Activated B cell treated with CpG ODN at 0.5 μM for 24 hours (primary cell): ENCODE measurements around the gene ATE1. TPM values are rescaled to one million over a fixed set of nuclear protein-coding genes. Genes with fewer than 3 reads are reported as not detected.

Source experiments
- ATAC-seq: fragments of 200-7000 bp; cut with Tn5 transposase; one replicate; pipeline ENCODE4 v1.10.0; 2021; ENCODE audit warnings: low read depth, mild to moderate bottlenecking, moderate library complexity
- CTCF ChIA-PET: fragments of 350-600 bp; sonication (Branson Sonifier 250); formaldehyde crosslinking; loops from one replicate; lab custom pipeline; 2021; ENCODE audit warnings: antibody characterized with exemption; lab: Charles Lee
- POLR2A ChIA-PET: fragments of 350-600 bp; sonication (Branson Sonifier 250); formaldehyde crosslinking; loops from one replicate; lab custom pipeline; 2021; ENCODE audit warnings: antibody characterized with exemption; lab: Charles Lee
- DNase-seq: peaks from one replicate; pipeline ENCODE4 v3.0.0; 2022
- H3K27ac Mint-ChIP-seq: one replicate; pipeline ENCODE4 v1.8.0; 2020; ENCODE audit warnings: mixed read lengths
- H3K27me3 Mint-ChIP-seq: one replicate; pipeline ENCODE4 v1.8.0; 2021; ENCODE audit warnings: mixed read lengths
- H3K36me3 Mint-ChIP-seq: one replicate; pipeline ENCODE4 v1.8.0; 2021; ENCODE audit warnings: low read depth, mixed read lengths
- H3K4me1 Mint-ChIP-seq: one replicate; pipeline ENCODE4 v1.8.0; 2021; ENCODE audit warnings: mixed read lengths
- H3K4me3 Mint-ChIP-seq: one replicate; pipeline ENCODE4 v1.8.0; 2020; ENCODE audit warnings: mild to moderate bottlenecking, mixed read lengths
- H3K9me3 Mint-ChIP-seq: one replicate; pipeline ENCODE4 v1.8.0; 2020; ENCODE audit warnings: mixed read lengths
- intact Hi-C: fragments of 100-400 bp; cut with micrococcal nuclease; formaldehyde crosslinking; loops from one replicate; pipeline ENCODE4 v1.15.1; 2024
- total RNA-seq: library from RNA; stranded (reverse); gene quantifications from 2 replicates; pipeline ENCODE4 v1.2.3, GENCODE V29; 2022
- TF ChIP-seq, protein P1 (sequence below): fragments of 200-600 bp; IDR thresholded peaks from one replicate; pipeline ENCODE4 v1.8.0; 2022; ENCODE audit warnings: antibody characterized with exemption, mild to moderate bottlenecking

ATE1 gene
- total RNA-seq, 1 donor from 2014 or later, result 31.0 TPM

DNA sequence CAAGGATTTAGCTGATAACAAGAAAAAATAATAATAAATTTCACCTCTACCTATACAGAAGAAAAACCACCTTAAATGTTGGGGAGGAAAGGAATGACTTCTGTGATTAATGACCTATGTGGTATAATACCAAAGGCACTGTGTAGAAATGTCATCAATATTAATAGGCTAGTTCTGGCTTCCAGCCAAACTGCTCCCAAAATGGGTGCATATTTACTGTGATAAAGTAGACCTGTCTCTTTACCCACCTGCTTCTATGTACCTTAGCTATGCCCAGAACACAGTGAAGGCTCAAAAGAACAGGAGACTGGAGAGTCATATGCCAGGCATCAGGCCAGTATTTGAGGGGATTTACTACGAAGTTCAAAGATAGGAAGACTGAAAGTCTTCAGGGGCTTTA is 76.0 kb downstream of the ATE1 start:
- Mint-ChIP-seq H3K27ac (no peak overlapping the region), H3K9me3 (peaks cover 3% of the 10 kb centered on the region), H3K4me1 (no peaks in the 10 kb centered on the region), H3K36me3 (peaks cover 43% of the 10 kb centered on the region), H3K4me3 (no peak overlapping the region), H3K27me3 (no peaks in the 10 kb centered on the region)
- ATAC-seq (no peak), DNase-seq (no peak)
- intact Hi-C loops, result no loop called here
- CTCF ChIA-PET, result no interaction called here
- TF ChIP-seq, protein P1, sequence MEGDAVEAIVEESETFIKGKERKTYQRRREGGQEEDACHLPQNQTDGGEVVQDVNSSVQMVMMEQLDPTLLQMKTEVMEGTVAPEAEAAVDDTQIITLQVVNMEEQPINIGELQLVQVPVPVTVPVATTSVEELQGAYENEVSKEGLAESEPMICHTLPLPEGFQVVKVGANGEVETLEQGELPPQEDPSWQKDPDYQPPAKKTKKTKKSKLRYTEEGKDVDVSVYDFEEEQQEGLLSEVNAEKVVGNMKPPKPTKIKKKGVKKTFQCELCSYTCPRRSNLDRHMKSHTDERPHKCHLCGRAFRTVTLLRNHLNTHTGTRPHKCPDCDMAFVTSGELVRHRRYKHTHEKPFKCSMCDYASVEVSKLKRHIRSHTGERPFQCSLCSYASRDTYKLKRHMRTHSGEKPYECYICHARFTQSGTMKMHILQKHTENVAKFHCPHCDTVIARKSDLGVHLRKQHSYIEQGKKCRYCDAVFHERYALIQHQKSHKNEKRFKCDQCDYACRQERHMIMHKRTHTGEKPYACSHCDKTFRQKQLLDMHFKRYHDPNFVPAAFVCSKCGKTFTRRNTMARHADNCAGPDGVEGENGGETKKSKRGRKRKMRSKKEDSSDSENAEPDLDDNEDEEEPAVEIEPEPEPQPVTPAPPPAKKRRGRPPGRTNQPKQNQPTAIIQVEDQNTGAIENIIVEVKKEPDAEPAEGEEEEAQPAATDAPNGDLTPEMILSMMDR, result no peak
- POLR2A ChIA-PET, result no interaction called here

- CTCF ChIA-PET, result no interaction called here
- no peak for ATAC-seq
- Mint-ChIP-seq H3K4me3 (no peak overlapping the region), H3K27me3 (no peaks in the 10 kb centered on the region), H3K27ac (no peak overlapping the region), H3K36me3 (peaks cover 43% of the 10 kb centered on the region), H3K9me3 (peaks cover 4% of the 10 kb centered on the region), H3K4me1 (no peaks in the 10 kb centered on the region)
- TF ChIP-seq, protein P1, result no peak
- POLR2A ChIA-PET, result no interaction called here
- DNase-seq, result no peak
- intact Hi-C loops, result no loop called here
Observed at GRCh38 chr10:121848082-121848481, 79.7 kb downstream of the ATE1 start.

- no peak overlapping the region for H3K4me3 Mint-ChIP-seq
- ATAC-seq (no peak), DNase-seq (no peak)
- CTCF ChIA-PET, result no interaction called here
- H3K9me3 Mint-ChIP-seq, result peaks cover 4% of the 10 kb centered on the region
- no peak overlapping the region for H3K27ac Mint-ChIP-seq
- intact Hi-C loops, result no loop called here
- TF ChIP-seq, protein P1, result no peak
- H3K4me1 Mint-ChIP-seq, result no peaks in the 10 kb centered on the region
- peaks cover 43% of the 10 kb centered on the region for H3K36me3 Mint-ChIP-seq
- H3K27me3 Mint-ChIP-seq, result no peaks in the 10 kb centered on the region
- POLR2A ChIA-PET, result no interaction called here
Observed at GRCh38 chr10:121846555-121846954, 81.3 kb downstream of the ATE1 start.

DNA sequence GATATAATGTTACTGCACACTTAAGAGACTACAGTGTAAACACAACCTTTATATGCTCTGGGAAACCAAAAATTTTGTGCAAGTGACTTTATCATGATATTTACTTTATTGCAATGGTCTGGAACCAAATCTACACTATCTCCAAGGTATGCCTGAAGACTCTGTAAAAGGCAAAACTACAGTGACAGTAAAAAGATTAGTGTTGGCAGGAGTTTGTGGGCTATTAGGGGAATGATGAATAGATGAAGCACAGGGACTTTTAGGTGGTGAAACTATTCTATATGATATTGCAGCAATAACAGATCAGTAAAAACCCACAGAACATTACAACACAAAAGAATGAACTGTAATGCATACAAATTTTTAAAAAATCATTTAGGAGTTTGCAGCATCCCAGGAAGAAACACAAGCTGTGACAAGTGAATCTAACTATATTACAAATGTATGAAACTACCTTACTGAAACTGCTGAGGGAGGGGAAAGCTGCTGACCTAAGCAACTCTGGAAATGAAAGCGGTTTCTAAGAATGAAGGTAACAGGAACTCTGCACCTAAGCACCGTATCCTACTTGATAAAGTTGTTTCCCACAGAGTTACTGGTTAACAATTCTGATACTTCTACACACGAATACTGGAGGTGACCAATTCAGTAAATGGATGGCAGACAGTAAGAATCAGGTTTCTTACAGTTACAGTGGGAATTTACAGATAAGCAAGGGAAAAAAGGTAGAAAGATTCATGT is 82.6 kb downstream of the ATE1 start:
- no peak for DNase-seq
- ChIA-PET CTCF (no interaction called here), POLR2A (no interaction called here)
- no peak overlapping the region for H3K4me3 Mint-ChIP-seq
- no peaks in the 10 kb centered on the region for H3K27me3 Mint-ChIP-seq
- intact Hi-C loops, result no loop called here
- H3K27ac Mint-ChIP-seq, result no peak overlapping the region
- TF ChIP-seq, protein P1, result no peak
- H3K36me3 Mint-ChIP-seq, result peaks cover 42% of the 10 kb centered on the region
- peaks cover 4% of the 10 kb centered on the region for H3K9me3 Mint-ChIP-seq
- H3K4me1 Mint-ChIP-seq, result no peaks in the 10 kb centered on the region
- no peak for ATAC-seq

GRCh38 chr10:121844537-121844936 is 83.3 kb downstream of the ATE1 start:
- DNase-seq, result no peak
- Mint-ChIP-seq H3K27ac (no peak overlapping the region), H3K9me3 (peaks cover 4% of the 10 kb centered on the region), H3K27me3 (no peaks in the 10 kb centered on the region), H3K4me3 (no peak overlapping the region), H3K4me1 (no peaks in the 10 kb centered on the region), H3K36me3 (peaks cover 41% of the 10 kb centered on the region)
- CTCF ChIA-PET, result no interaction called here
- TF ChIP-seq, protein P1, result no peak
- ATAC-seq, result no peak
- POLR2A ChIA-PET, result no interaction called here
- intact Hi-C loops, result no loop called here
